Inferior parietal cortex (tissue), 1 donor: ENCODE data around the gene IGF1R.
A peak's percentile ranks its signal among the peaks of the same experiment; 100 is the strongest.

Experiments used
- DNase-seq: peaks from one replicate; pipeline ENCODE4 v3.0.0-alpha.2; 2016; ENCODE audit errors: extremely low spot score

The IGF1R gene

GRCh38 chr15:98884894-98885293 is 236.6 kb downstream of the IGF1R start:
- DNase-seq, result no peak

- no peak for DNase-seq
Observed at GRCh38 chr15:98887976-98888375, 239.6 kb downstream of the IGF1R start.

- no peak for DNase-seq
Observed at GRCh38 chr15:98888820-98889479, 240.6 kb downstream of the IGF1R start.

- DNase-seq, result no peak
Observed at GRCh38 chr15:98889930-98890695, 241.8 kb downstream of the IGF1R start.

GRCh38 chr15:98891301-98891700 is 243.0 kb downstream of the IGF1R start:
- DNase-seq, result no peak

- DNase-seq, result no peak
Observed at GRCh38 chr15:98893401-98893800, 245.1 kb downstream of the IGF1R start.

GRCh38 chr15:98894312-98894711 is 246.0 kb downstream of the IGF1R start:
- DNase-seq, result no peak

- no peak for DNase-seq
Observed at GRCh38 chr15:98896002-98896721, 247.8 kb downstream of the IGF1R start.

- no peak for DNase-seq
Observed at GRCh38 chr15:98896802-98897732, 248.7 kb downstream of the IGF1R start.

GRCh38 chr15:98898122-98898521 is 249.8 kb downstream of the IGF1R start:
- no peak for DNase-seq

- DNase-seq, result no peak
Observed at GRCh38 chr15:98899272-98900021, 251.1 kb downstream of the IGF1R start.

GRCh38 chr15:98900356-98900755 is 252.0 kb downstream of the IGF1R start:
- DNase-seq, result no peak

GRCh38 chr15:98901434-98902072 is 253.2 kb downstream of the IGF1R start:
- DNase-seq, result no peak

GRCh38 chr15:98902931-98903330 is 254.6 kb downstream of the IGF1R start:
- DNase-seq, result no peak

GRCh38 chr15:98903377-98904018 is 255.2 kb downstream of the IGF1R start:
- DNase-seq, result no peak

- DNase-seq, result peak; percentile 80
Observed at GRCh38 chr15:98904544-98904943, 256.2 kb downstream of the IGF1R start.

GRCh38 chr15:98905963-98906711 is 257.8 kb downstream of the IGF1R start:
- no peak for DNase-seq

GRCh38 chr15:98906712-98907083 is 258.4 kb downstream of the IGF1R start:
- DNase-seq, result no peak

GRCh38 chr15:98907927-98908471 is 259.7 kb downstream of the IGF1R start:
- DNase-seq, result no peak
